Activated CD4-positive, CD25-positive, alpha-beta regulatory T cell treated with anti-CD3 and anti-CD28 coated beads, Interleukin-2, amount 50 U/mL, for 16 hours (primary cell): ENCODE results near the gene KLHL29.

Experiments used
- DNase-seq: peaks from one replicate; pipeline ENCODE4 v3.0.0-alpha.2; 2020; ENCODE audit warnings: low read depth, low spot score

The KLHL29 gene

DNA sequence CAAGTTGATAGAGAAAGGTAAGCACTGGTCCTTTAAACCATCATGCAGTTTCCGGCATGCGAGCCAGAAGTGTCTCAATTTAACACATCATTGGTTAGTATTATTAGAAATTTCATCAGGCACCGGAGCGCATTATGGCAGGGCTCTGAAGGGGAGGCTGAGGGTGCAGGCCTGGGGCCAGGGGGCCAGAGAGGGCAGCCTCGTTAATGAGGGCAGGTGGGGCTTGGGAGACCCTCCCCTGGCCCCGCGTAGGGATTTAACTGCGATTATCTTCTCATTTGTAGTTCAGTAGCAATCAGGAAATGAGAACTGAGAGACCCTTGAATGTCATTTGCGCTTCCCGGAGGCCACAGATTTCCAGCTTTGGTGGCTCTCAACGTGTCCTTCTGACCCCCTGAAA lies 246.4 kb downstream of the KLHL29 start:
- DNase-seq: no peak

DNA sequence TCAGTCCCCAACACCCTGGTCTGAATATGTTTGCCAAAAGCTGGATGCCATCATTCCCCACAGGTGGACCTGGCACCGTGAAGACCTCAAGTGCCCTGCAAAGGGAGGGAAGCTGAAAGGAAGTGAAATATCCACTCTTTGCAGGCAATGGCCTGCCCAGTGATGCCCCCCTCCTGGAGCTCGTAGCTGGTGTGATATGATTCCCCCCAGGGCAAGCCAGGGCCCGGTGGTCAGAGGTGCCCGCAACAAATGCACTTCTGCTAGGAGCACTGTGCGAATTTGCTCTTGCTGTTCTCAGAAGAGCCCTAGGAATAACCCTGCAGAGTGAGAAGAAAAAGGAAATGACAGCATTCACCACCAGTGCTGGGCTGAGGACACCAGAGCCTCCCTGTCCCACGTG lies 247.4 kb downstream of the KLHL29 start:
- DNase-seq: no peak

GRCh38 chr2:23632831-23633395 lies 247.9 kb downstream of the KLHL29 start:
- DNase-seq: no peak

- no peak for DNase-seq
These were observed 249.0 kb downstream of the KLHL29 start for GRCh38 chr2:23633966-23634365.

DNA sequence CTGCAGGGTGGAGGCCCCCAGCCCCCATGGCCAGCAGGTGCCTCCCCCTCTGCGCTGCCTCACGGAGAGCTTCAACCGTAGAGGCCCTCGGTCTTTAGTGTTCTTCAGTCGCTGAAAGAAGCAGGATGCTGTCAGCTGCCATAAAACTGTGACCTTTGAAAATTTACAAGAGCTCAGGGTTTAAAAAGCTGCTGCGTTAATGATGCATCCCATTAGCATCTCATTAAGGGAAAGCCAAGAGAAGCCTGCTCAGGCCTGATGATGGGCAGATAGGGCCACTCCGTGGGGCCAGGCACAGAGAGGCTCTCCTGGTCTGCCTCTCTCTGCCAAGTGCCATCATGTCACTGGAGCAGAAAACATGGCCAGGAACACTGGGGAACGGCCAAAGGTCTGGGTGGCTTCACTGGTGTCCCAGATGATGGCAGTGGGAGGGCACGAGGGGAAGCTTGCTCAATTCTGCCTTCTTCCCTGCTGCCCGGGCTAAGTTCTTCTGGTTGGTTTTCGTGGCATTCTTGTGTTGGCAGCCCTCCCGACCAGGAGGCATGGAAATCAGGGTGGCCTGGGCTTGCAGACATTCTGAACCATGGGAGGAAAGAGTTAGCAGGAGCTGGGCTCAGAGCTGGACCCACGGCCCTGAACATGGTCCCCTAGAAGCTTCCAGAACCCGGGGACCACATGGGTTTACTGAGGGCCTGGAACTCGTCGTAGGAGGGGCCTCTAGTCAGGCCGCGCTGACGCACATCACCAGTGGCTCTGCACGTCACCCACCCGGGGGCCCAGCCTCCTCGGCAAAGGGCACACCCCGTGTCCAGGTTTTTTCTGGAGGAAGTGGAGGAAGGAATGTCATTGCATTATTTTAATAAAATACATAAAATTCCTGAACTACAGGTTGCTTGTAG lies 250.7 kb downstream of the KLHL29 start:
- no peak for DNase-seq

- DNase-seq: no peak
These were observed 251.4 kb downstream of the KLHL29 start for GRCh38 chr2:23636426-23636825.

GRCh38 chr2:23637011-23637778 lies 252.2 kb downstream of the KLHL29 start:
- no peak for DNase-seq

GRCh38 chr2:23639406-23639982 lies 254.5 kb downstream of the KLHL29 start:
- DNase-seq: no peak

GRCh38 chr2:23640711-23641110 lies 255.7 kb downstream of the KLHL29 start:
- DNase-seq: no peak

DNA sequence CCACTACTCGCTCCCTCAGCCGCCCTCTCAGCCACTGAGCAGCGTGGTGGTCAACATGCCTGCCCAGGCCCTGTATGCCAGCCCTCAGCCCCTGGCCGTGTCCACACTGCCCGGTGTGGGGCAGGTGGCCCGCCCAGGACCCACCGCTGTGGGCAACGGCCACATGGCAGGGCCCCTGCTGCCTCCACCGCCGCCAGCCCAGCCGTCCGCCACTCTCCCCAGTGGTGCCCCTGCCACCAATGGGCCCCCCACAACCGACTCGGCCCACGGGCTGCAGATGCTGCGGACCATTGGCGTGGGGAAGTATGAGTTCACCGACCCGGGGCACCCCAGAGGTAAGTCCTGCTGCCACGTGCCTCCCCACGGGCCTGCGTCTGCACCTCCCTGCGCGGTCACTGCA lies 257.5 kb downstream of the KLHL29 start:
- no peak for DNase-seq

DNA sequence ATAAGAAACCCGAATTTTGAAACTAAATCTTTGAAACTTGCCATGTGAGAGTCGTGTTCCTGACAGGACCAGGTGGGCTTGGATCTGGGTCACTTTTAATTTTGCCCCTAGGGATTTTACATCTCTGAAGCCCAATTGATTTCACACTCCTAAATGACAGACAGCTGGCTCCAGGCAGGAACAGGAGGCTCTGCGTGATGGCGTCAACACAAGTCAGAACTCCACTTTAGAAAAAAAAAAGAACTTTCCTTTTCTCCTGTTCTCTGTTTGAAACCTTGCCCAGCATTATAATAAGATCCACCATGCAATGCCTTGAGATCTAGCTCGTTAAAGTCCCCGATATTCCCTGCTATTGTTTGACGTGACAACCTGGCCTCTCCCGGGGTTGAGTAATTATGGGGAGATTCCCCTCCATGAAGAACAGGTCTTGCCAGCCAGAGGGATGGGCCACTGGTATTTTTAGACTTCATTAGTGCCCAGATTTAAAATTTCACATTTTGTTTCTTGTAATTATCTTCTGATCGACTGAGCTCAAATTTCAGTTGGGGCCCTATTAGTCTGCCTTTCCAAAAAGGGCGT lies 260.3 kb downstream of the KLHL29 start:
- no peak for DNase-seq

- no peak for DNase-seq
These were observed 262.6 kb downstream of the KLHL29 start for GRCh38 chr2:23647563-23647962.

GRCh38 chr2:23649303-23649702 lies 264.3 kb downstream of the KLHL29 start:
- DNase-seq: no peak

DNA sequence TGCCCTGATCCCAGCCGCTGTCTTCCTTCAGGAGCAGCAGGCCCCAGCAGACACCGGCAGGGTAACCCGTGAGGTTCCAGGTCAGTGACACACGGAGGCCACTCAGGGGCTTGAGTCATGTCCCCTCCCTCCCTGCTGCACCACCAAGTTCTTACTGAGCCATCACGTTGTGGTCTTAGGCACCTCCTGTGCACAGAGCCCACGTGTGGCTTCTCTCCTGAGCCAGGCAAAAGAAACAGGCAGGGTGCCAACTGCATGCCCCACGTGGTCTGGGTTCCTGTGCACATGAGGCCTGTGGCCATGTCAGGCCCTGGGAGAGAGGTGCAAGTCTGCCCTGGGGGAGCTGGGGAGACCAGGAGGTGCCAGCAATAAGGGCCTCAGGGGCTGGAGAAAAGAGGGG lies 264.8 kb downstream of the KLHL29 start:
- no peak for DNase-seq

DNA sequence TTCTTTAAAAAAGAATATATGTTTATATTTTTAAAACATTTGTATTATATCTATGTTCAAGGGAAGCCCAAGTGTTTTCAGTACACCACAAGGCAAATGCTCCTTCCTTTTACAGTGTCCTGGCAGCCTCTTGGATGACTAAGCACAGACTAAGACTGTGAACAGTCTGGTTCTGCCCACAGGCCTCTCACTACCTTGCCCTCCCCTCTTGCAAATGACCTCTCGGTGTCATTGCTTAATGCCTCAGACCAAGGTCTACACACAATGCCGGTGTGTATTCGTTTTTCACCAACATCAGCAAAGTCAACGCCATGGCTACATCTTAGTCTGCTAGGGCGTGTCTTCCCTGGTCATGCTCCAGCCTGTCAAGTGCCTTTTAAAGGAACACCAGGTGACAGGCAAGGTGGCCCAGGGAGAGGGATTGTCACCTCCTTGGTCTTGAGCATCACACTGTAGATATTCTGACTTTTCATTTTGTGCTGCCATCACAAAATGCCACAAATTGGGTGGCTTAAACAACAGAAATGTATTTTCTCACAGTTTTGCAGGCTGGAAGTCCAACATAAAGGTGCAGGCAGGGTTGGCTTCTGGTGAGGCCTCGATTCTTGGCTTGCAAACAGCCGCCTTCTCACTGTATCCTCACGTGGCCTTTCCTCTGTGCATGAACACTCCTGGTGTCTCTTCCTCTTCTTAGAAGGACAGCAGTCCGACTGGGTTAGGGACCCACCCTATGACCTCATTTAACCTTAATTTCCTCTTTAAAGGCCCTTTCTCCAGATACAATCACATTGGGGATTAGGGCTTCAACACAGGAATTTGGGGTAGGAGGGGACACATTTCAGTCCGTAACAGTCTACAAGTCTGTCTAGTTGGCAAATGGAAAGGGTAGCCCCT lies 266.5 kb downstream of the KLHL29 start:
- DNase-seq: no peak

DNA sequence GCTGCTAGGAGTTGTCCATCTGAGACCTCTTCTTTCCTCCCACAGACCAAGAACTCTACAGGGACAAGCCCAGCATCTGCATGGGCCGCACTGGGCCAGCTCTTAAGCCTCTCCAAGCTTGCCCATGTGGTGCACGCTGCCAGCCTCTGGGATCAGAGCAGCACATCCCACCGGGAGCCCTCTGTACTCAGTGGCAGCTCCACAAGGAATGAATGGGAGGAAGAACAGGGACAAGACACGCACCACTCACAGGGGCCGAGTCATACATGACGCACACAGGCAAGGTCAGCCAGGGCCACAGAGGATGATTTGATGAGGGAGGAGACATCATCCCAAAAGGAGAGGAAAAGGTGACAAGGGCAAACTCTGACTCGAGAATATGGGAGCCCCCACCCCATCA lies 268.3 kb downstream of the KLHL29 start:
- DNase-seq: no peak

GRCh38 chr2:23654756-23655155 lies 269.8 kb downstream of the KLHL29 start:
- no peak for DNase-seq

DNA sequence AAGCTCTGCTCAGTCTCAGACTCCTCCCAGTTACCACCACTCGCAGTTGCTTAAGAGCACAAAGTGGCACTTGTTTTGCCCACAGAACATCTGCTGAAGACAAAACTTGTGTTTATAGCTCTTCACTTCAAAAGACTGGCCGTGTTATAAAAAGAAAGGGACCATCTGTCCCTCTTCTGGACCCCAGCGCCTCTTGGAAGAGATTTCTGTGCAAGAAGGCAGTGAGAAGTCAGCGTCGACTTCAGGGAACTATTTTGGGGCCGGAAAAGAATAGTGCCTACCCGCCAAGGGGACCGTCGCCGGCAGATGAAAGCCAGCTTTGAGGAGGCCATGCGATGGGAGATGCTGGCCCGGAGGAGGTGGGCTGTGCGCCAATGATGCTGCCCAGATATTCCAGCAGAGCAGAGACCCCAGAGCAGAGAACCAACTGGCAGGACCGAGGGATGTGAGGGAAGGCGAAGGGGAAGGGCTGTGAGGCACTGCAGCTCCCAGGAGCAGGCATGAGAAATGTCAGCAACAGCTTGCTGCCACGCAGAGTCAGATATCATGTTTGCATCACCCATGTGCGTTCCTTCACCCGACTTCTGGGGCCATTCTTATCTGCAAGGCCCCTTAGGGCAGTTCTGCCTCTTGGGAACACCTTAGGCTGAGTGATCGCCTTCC lies 271.1 kb downstream of the KLHL29 start:
- no peak for DNase-seq

DNA sequence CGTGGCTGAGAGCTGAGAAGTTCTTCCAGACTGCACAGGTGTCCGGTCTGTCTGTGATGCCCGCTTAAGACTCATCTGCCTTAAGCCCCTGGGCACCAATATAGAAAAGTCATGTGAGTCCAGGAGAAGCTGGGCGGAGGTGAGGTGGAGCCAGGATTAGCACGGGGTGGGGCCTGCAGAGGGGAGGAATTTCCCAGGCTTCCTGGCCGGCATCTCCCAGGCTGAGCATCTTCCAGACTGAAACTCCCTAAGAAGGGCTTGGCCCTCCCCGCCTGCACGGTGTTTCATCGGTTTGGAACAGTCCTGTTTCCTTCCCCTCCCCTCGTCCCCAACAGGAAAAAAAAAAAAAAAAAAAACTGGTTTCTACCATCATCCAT lies 271.6 kb downstream of the KLHL29 start:
- DNase-seq: no peak

DNA sequence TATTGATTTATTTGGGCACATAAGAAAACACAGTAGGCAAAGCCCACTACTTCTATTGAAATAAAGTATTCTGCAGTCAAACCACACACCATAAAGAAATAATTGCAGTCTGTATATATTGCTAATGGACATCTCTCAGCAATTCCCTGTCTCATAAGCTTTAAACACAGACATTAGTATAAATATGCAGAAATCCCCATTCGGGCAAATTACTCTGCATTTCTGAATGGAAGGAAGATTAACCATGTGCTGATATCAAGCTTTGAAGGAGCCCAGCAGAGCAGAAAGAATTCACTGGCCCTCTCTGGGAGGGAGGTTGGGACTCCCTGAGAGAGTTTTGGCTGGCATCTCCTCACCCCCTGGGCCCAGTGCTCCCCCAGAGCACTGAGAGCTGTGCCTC lies 272.4 kb downstream of the KLHL29 start:
- no peak for DNase-seq
